GM19397 (cell line): ENCODE results near the gene KCNS3.

ENCODE experiments used
- ATAC-seq: cut with Tn5 transposase; IDR thresholded peaks from one replicate; pipeline ENCODE4 v1.9.1; 2021; ENCODE audit warnings: mild to moderate bottlenecking, moderate library complexity; ENCODE audit not compliant: unreplicated experiment

KCNS3 gene

GRCh38 chr2:17878281-17879136 lies at the start of gene KCNS3:
KCNS3 (plus strand) TSS chr2:17878667; CDS start chr2:17931009, 52,342 bp downstream.
- peak; percentile 87 for ATAC-seq

- ATAC-seq: peak; percentile 90
Measured at GRCh38 chr2:17830053-17831034, 48.1 kb upstream of the KCNS3 start.

GRCh38 chr2:17835516-17835915 lies 43.0 kb upstream of the KCNS3 start:
- no peak for ATAC-seq

GRCh38 chr2:17839959-17840358 lies 38.5 kb upstream of the KCNS3 start:
- no peak for ATAC-seq

- ATAC-seq: no peak
Measured at GRCh38 chr2:17843457-17843856, 35.0 kb upstream of the KCNS3 start.

GRCh38 chr2:17845806-17846205 lies 32.7 kb upstream of the KCNS3 start:
- no peak for ATAC-seq

- no peak for ATAC-seq
Measured at GRCh38 chr2:17846676-17847075, 31.8 kb upstream of the KCNS3 start.

- no peak for ATAC-seq
Measured at GRCh38 chr2:17847236-17847635, 31.2 kb upstream of the KCNS3 start.

GRCh38 chr2:17849275-17849674 lies 29.2 kb upstream of the KCNS3 start:
- no peak for ATAC-seq

- ATAC-seq: no peak
Measured at GRCh38 chr2:17850151-17850550, 28.3 kb upstream of the KCNS3 start.

GRCh38 chr2:17851731-17852585 lies 26.5 kb upstream of the KCNS3 start:
- ATAC-seq: peak; percentile 74

- ATAC-seq: no peak
Measured at GRCh38 chr2:17853799-17854198, 24.7 kb upstream of the KCNS3 start.

GRCh38 chr2:17857021-17857420 lies 21.4 kb upstream of the KCNS3 start:
- no peak for ATAC-seq

GRCh38 chr2:17858064-17858463 lies 20.4 kb upstream of the KCNS3 start:
- no peak for ATAC-seq

- ATAC-seq: no peak
Measured at GRCh38 chr2:17863539-17863938, 14.9 kb upstream of the KCNS3 start.

GRCh38 chr2:17864676-17865075 lies 13.8 kb upstream of the KCNS3 start:
- ATAC-seq: no peak

- ATAC-seq: no peak
Measured at GRCh38 chr2:17867133-17867532, 11.3 kb upstream of the KCNS3 start.

GRCh38 chr2:17869128-17869527 lies 9.3 kb upstream of the KCNS3 start:
- no peak for ATAC-seq

GRCh38 chr2:17871639-17872038 lies 6.8 kb upstream of the KCNS3 start:
- ATAC-seq: no peak

- no peak for ATAC-seq
Measured at GRCh38 chr2:17873021-17873420, 5.4 kb upstream of the KCNS3 start.

- ATAC-seq: no peak
Measured at GRCh38 chr2:17876590-17876989, 1.9 kb upstream of the KCNS3 start.
